ENCODE results near the gene ERCC6L.

ERCC6L gene

GRCh38 chrX:72165551-72165950 lies 73.3 kb downstream of the ERCC6L start:
- no peak for DNase-seq

- no peak for DNase-seq
Observed at GRCh38 chrX:72159769-72160168, 79.1 kb downstream of the ERCC6L start.

- DNase-seq: no peak
Observed at GRCh38 chrX:72158773-72159172, 80.1 kb downstream of the ERCC6L start.

Measured in activated CD4-positive, alpha-beta T cell treated with anti-CD3 and anti-CD28 coated beads, Interleukin-2, Interleukin-6, amounts not matched to agents 100 ng/mL and 50 ng/mL, durations not matched to agents 16 hours and 8 hours (primary cell).